Measurements from ENCODE around the gene PPIH. TPM values are rescaled to one million over a fixed set of nuclear protein-coding genes. Genes with fewer than 3 reads are reported as not detected.
"Not testable (repeated sequence)": the region's sequence is repeated elsewhere in the genome, so short reads cannot be mapped to it uniquely, and the experiment has no call there.

The PPIH gene
- polyA plus RNA-seq, 3 donors from 2014 or later: 52.1 to 102 (median 80.7) TPM

DNA sequence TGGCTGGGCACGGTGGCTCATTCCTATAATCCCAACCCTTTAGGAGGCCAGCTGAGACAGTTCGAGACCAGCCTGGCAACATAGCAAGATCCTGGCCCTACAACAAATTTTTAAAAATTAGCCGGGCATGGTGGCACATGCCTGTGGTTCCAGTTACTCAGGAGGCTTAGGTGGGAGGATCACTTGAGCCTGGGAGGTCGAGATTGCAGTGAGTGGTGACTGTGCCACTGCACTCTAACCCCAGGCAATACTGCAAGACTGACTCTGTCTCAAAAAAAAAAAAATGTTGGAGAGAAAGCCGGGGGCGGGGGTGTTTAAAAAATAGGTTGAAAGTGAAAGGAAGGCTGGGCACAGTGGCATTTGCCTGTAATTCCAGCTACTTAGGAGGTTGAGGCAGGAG lies 65.3 kb downstream of the PPIH start:
- DNase-seq: no peak
- H3K36me3 Mint-ChIP-seq: no peaks in the 10 kb centered on the region
- peaks cover 0 to 3% (median 0%) of the 10 kb centered on the region in 3 donors for H3K27me3 Mint-ChIP-seq (ENCODE audit: low read depth in 3 of 3)
- no peaks in the 10 kb centered on the region for H3K9me3 Mint-ChIP-seq
- H3K4me1 Mint-ChIP-seq: no peaks in the 10 kb centered on the region
- H3K4me3 Mint-ChIP-seq: no peak overlapping the region
- peak overlapping the region in 1 of 6 donors; percentile 35 for H3K27ac Mint-ChIP-seq

DNA sequence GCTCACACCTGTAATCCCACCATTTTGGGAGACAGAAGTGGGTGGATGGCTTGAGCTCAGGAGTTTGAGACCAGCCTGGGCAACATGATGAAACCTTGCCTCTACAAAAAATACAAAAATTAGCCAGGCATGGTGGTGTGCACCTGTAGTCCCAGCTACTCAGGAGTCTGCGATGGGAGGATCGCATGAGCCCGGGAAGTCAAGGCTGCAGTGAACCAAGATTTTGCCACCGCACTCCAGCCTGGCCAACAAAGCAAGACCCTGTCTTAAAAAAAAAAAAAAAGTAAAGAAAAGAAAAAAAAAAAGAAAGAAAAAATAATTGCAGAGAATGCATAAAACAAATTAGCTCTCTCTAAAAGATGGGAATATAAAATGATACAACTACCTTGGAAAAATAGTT lies 67.6 kb downstream of the PPIH start:
- H3K27me3 Mint-ChIP-seq (ENCODE audit: low read depth in 3 of 3); H3K4me1 Mint-ChIP-seq; DNase-seq; H3K36me3 Mint-ChIP-seq; H3K27ac Mint-ChIP-seq; H3K4me3 Mint-ChIP-seq; H3K9me3 Mint-ChIP-seq: not testable (repeated sequence)

Other genes starting within 250 kb of the PPIH start
- under 1 TPM in 1 of 3 donors, not detected in 2; 0.39 TPM for gene ZMYND12, start 202.4 kb upstream of the PPIH start, polyA plus RNA-seq
- gene PPCS, start 201.9 kb upstream of the PPIH start, polyA plus RNA-seq: 100 to 1,000 TPM; 119 to 175 (median 129) TPM
- gene CCDC30, start 195.1 kb upstream of the PPIH start, polyA plus RNA-seq: 1 to 10 TPM in 2 of 3 donors, not detected in 1; 2.7 TPM
- 10 to 100 TPM; 51.5 to 70.0 (median 69.4) TPM for gene YBX1, start 24.0 kb downstream of the PPIH start, polyA plus RNA-seq
- not detected for gene CLDN19, start 81.8 kb downstream of the PPIH start, polyA plus RNA-seq
- gene P3H1, start 108.6 kb downstream of the PPIH start, polyA plus RNA-seq: 10 to 100 TPM; 11.8 to 20.8 (median 17.3) TPM
- 1 to 10 TPM; 4.7 to 8.8 (median 5.9) TPM for gene C1orf50, start 108.8 kb downstream of the PPIH start, polyA plus RNA-seq
- gene TMEM269, start 126.6 kb downstream of the PPIH start, polyA plus RNA-seq: under 1 TPM in 1 of 3 donors, not detected in 2; 0.14 TPM
- gene ERMAP, start 158.7 kb downstream of the PPIH start, polyA plus RNA-seq: 1 to 10 TPM; 2.2 to 4.2 (median 2.8) TPM
- gene SVBP, start 159.0 kb downstream of the PPIH start, polyA plus RNA-seq: 10 to 100 TPM; 29.3 to 45.0 (median 36.8) TPM
- gene ZNF691, start 188.2 kb downstream of the PPIH start, polyA plus RNA-seq: 10 to 100 TPM in 1 of 3 donors, 1 to 10 TPM in 2; 5.2 to 10.2 (median 7.1) TPM